Colonic mucosa (tissue), 4 donors: ENCODE results near the gene PHACTR3. TPM values are rescaled to one million over a fixed set of nuclear protein-coding genes. Genes with fewer than 3 reads are reported as not detected.

Source experiments
- DNase-seq: peaks from one replicate; pipeline ENCODE4 v3.0.0-alpha.2; 2020
- H3K27ac ChIP-seq: fragments of 200-600 bp; one replicate; pipeline ENCODE4 v1.8.0; 2021
- H3K27me3 ChIP-seq: fragments of 200-600 bp; one replicate; pipeline ENCODE4 v1.8.0; 2021
- H3K36me3 ChIP-seq: fragments of 200-600 bp; one replicate; pipeline ENCODE4 v1.8.0; 2021
- H3K4me1 ChIP-seq: fragments of 200-600 bp; one replicate; pipeline ENCODE4 v1.8.0; 2021; ENCODE audit warnings: mild to moderate bottlenecking
- H3K4me3 ChIP-seq: fragments of 200-600 bp; one replicate; pipeline ENCODE4 v1.8.0; 2021
- H3K9ac ChIP-seq, 2 donors: one replicate each; pipeline ENCODE4 v1.7.0; 2013; ENCODE audit warnings: control low read depth in 2 of 2, low read depth in 2 of 2, low read length in 2 of 2
- H3K9me3 ChIP-seq: fragments of 200-600 bp; one replicate; pipeline ENCODE4 v1.8.0; 2021
- CTCF ChIP-seq: fragments of 200-600 bp; IDR thresholded peaks from one replicate; pipeline ENCODE4 v1.8.0; 2022; ENCODE audit warnings: antibody characterized with exemption, mild to moderate bottlenecking
- intact Hi-C: fragments of 100-400 bp; cut with DNase I; formaldehyde crosslinking; loops from one replicate; pipeline ENCODE4 v1.14.1; 2022
- total RNA-seq, 2 donors: library from RNA; stranded (reverse); fragmentation: NEBNext Ultra II Directional in 1 of 2; extraction: Animal tissue kit (Norgen Biotek cat#: 25700) in 1 of 2; gene quantifications; one replicate each; pipeline ENCODE4 v1.2.1, GENCODE V29; 2021
- donor health status: healthy.
- donor health status: DM: no; HTN: no; CAD: no.
- donor health status: DM: no; HTN: no; CAD: no.

Gene PHACTR3
- total RNA-seq, 2 donors from 2014 or later = 0.44 to 0.53 TPM

GRCh38 chr20:59726281-59726595 is 121.9 kb downstream of the PHACTR3 start:
- DNase-seq = peak; percentile 5
- H3K4me3 ChIP-seq = no peak overlapping the region
- no peak for TF ChIP-seq CTCF
- H3K9ac ChIP-seq = no peak overlapping the region
- H3K9me3 ChIP-seq = no peaks in the 10 kb centered on the region
- H3K27me3 ChIP-seq = no peaks in the 10 kb centered on the region
- H3K4me1 ChIP-seq = no peaks in the 10 kb centered on the region
- no peak overlapping the region for H3K27ac ChIP-seq
- no peaks in the 10 kb centered on the region for H3K36me3 ChIP-seq
- intact Hi-C loops = no loop called here

- Histone ChIP-seq H3K27ac (no peak overlapping the region), H3K9ac (no peak overlapping the region), H3K27me3 (no peaks in the 10 kb centered on the region), H3K9me3 (no peaks in the 10 kb centered on the region), H3K4me1 (no peaks in the 10 kb centered on the region), H3K4me3 (no peak overlapping the region), H3K36me3 (no peaks in the 10 kb centered on the region)
- intact Hi-C loops = no loop called here
- peak; percentile 2 for DNase-seq
- no peak for TF ChIP-seq CTCF
Measured at GRCh38 chr20:59728722-59729430, 124.5 kb downstream of the PHACTR3 start.

GRCh38 chr20:59729506-59729905 is 125.2 kb downstream of the PHACTR3 start:
- intact Hi-C loops = no loop called here
- no peaks in the 10 kb centered on the region for H3K27me3 ChIP-seq
- H3K4me1 ChIP-seq = no peaks in the 10 kb centered on the region
- no peak for DNase-seq
- H3K9me3 ChIP-seq = no peaks in the 10 kb centered on the region
- H3K27ac ChIP-seq = no peak overlapping the region
- no peak for TF ChIP-seq CTCF
- no peak overlapping the region for H3K4me3 ChIP-seq
- H3K36me3 ChIP-seq = no peaks in the 10 kb centered on the region
- H3K9ac ChIP-seq = no peak overlapping the region

- Histone ChIP-seq H3K36me3 (no peaks in the 10 kb centered on the region), H3K4me3 (no peak overlapping the region), H3K9me3 (no peaks in the 10 kb centered on the region), H3K27ac (no peak overlapping the region), H3K4me1 (no peaks in the 10 kb centered on the region), H3K27me3 (no peaks in the 10 kb centered on the region), H3K9ac (no peak overlapping the region)
- intact Hi-C loops = no loop called here
- no peak for TF ChIP-seq CTCF
- no peak for DNase-seq
Measured at GRCh38 chr20:59730722-59731121, 126.4 kb downstream of the PHACTR3 start.

GRCh38 chr20:59731376-59731775 is 127.0 kb downstream of the PHACTR3 start:
- Histone ChIP-seq H3K27me3 (no peaks in the 10 kb centered on the region), H3K9ac (no peak overlapping the region), H3K36me3 (no peaks in the 10 kb centered on the region), H3K27ac (no peak overlapping the region), H3K9me3 (no peaks in the 10 kb centered on the region), H3K4me1 (no peaks in the 10 kb centered on the region), H3K4me3 (no peak overlapping the region)
- DNase-seq = no peak
- no peak for TF ChIP-seq CTCF
- intact Hi-C loops = no loop called here
